Left ventricle myocardium inferior (tissue), 1 donor: ENCODE results near the gene ULK4. TPM values are rescaled to one million over a fixed set of nuclear protein-coding genes. Genes with fewer than 3 reads are reported as not detected.
"Not testable (repeated sequence)": the region's sequence is repeated elsewhere in the genome, so short reads cannot be mapped to it uniquely, and the experiment has no call there.

ENCODE experiments used
- DNase-seq: peaks from one replicate; pipeline ENCODE4 v3.0.0-alpha.2; 2020
- H3K27ac ChIP-seq: fragments of 200-600 bp; replicated peaks from 2 replicates; pipeline ENCODE4 v1.8.0; 2021
- H3K27me3 ChIP-seq: fragments of 200-600 bp; 2 replicates; pipeline ENCODE4 v1.8.0; 2021; ENCODE audit warnings: low read depth
- H3K36me3 ChIP-seq: fragments of 200-600 bp; 2 replicates; pipeline ENCODE4 v1.8.0; 2021
- H3K4me1 ChIP-seq: fragments of 200-600 bp; 2 replicates; pipeline ENCODE4 v1.8.0; 2021
- H3K4me3 ChIP-seq: fragments of 200-600 bp; 2 replicates; pipeline ENCODE4 v1.8.0; 2021; ENCODE audit warnings: mild to moderate bottlenecking, moderate library complexity
- H3K9me3 ChIP-seq: fragments of 200-600 bp; replicated peaks from 2 replicates; pipeline ENCODE4 v1.8.0; 2021
- CTCF ChIP-seq: fragments of 200-600 bp; IDR thresholded peaks from 2 replicates; pipeline ENCODE4 v1.8.0; 2021; ENCODE audit warnings: antibody characterized with exemption, mild to moderate bottlenecking, borderline replicate concordance
- intact Hi-C: fragments of 100-400 bp; cut with micrococcal nuclease; formaldehyde crosslinking; loops from one replicate; pipeline ENCODE4 v1.11.0; 2022
- total RNA-seq: library from RNA; stranded (reverse); fragmentation: NEBNext Ultra II Directional; extraction: Animal tissue kit (Norgen Biotek cat#: 25700); gene quantifications from one replicate; pipeline ENCODE4 v1.2.1, GENCODE V29; 2021
- donor health status: DM: no; HTN: yes; CAD: no; lungs with severe emphysema.

Gene ULK4
- total RNA-seq, 1 donor from 2014 or later, result 1.8 TPM

- Histone ChIP-seq H3K4me1 (no peaks in the 10 kb centered on the region), H3K36me3 (no peaks in the 10 kb centered on the region), H3K27ac (no peak overlapping the region), H3K4me3 (no peak overlapping the region), H3K9me3 (no peaks in the 10 kb centered on the region), H3K27me3 (no peaks in the 10 kb centered on the region)
- no peak for DNase-seq
- no peak for TF ChIP-seq CTCF
- intact Hi-C loops, result no loop called here
Observed at GRCh38 chr3:41565948-41566514, 395.9 kb downstream of the ULK4 start.

- Histone ChIP-seq H3K27ac (no peak overlapping the region), H3K4me3 (no peak overlapping the region), H3K36me3 (no peaks in the 10 kb centered on the region), H3K9me3 (no peaks in the 10 kb centered on the region), H3K4me1 (no peaks in the 10 kb centered on the region), H3K27me3 (no peaks in the 10 kb centered on the region)
- intact Hi-C loops, result no loop called here
- DNase-seq, result no peak
- TF ChIP-seq CTCF, result no peak
Observed at GRCh38 chr3:41565003-41565402, 396.9 kb downstream of the ULK4 start.

GRCh38 chr3:41556245-41556644, 405.7 kb downstream of the ULK4 start:
- H3K9me3 ChIP-seq, result peaks cover 12% of the 10 kb centered on the region
- DNase-seq, H3K27me3 ChIP-seq, H3K36me3 ChIP-seq, H3K4me1 ChIP-seq, intact Hi-C loops, H3K4me3 ChIP-seq, H3K27ac ChIP-seq: not testable (repeated sequence)

GRCh38 chr3:41532976-41533375, 428.9 kb downstream of the ULK4 start:
- no peak for DNase-seq

GRCh38 chr3:41526995-41527573, 434.8 kb downstream of the ULK4 start:
- Histone ChIP-seq H3K36me3 (no peaks in the 10 kb centered on the region), H3K9me3 (no peaks in the 10 kb centered on the region), H3K27ac (no peak overlapping the region), H3K27me3 (no peaks in the 10 kb centered on the region), H3K4me1 (peaks cover 19% of the 10 kb centered on the region), H3K4me3 (no peak overlapping the region)
- no peak for DNase-seq
- TF ChIP-seq CTCF, result no peak
- intact Hi-C loops, result no loop called here

More at GRCh38 chr3:41532976-41533375, 428.9 kb downstream of the ULK4 start:
- Histone ChIP-seq H3K9me3 (no peaks in the 10 kb centered on the region), H3K27ac (no peak overlapping the region), H3K27me3 (no peaks in the 10 kb centered on the region), H3K4me3 (no peak overlapping the region), H3K36me3 (no peaks in the 10 kb centered on the region), H3K4me1 (no peaks in the 10 kb centered on the region)
- intact Hi-C loops, result no loop called here
- no peak for TF ChIP-seq CTCF

GRCh38 chr3:41525303-41526064, 436.4 kb downstream of the ULK4 start:
- no peak overlapping the region for H3K27ac ChIP-seq
- intact Hi-C loops, result no loop called here
- DNase-seq, result no peak
- no peak for TF ChIP-seq CTCF
- H3K4me3 ChIP-seq, result no peak overlapping the region
- no peaks in the 10 kb centered on the region for H3K9me3 ChIP-seq
- peaks cover 19% of the 10 kb centered on the region for H3K4me1 ChIP-seq
- no peaks in the 10 kb centered on the region for H3K36me3 ChIP-seq
- no peaks in the 10 kb centered on the region for H3K27me3 ChIP-seq
